Large intestine (tissue), 3 donors: ENCODE measurements around the gene CHIA. TPM values are rescaled to one million over a fixed set of nuclear protein-coding genes. Genes with fewer than 3 reads are reported as not detected.

ENCODE experiments used
- DNase-seq, 2 donors: peaks; one replicate each; pipeline versions ENCODE4 v3.0.0 to v3.0.0-alpha.2; 2013
- H3K27ac ChIP-seq: one replicate; pipeline ENCODE4 v1.5.1; 2013; ENCODE audit warnings: low read length
- H3K27me3 ChIP-seq: 2 replicates; pipeline ENCODE4 v1.6.1; 2013; ENCODE audit warnings: low read length; ENCODE audit not compliant: control insufficient read depth, insufficient read depth
- H3K36me3 ChIP-seq: 2 replicates; pipeline ENCODE4 v1.6.1; 2013; ENCODE audit warnings: low read length; ENCODE audit not compliant: control insufficient read depth, insufficient read depth
- H3K4me1 ChIP-seq: one replicate; pipeline ENCODE4 v1.6.1; 2013; ENCODE audit warnings: low read length; ENCODE audit not compliant: control insufficient read depth, insufficient read depth
- H3K4me3 ChIP-seq: one replicate; pipeline ENCODE4 v1.5.1; 2013; ENCODE audit warnings: low read length
- H3K9me3 ChIP-seq: one replicate; pipeline ENCODE4 v1.6.1; 2013; ENCODE audit warnings: mild to moderate bottlenecking, low read depth, low read length, moderate library complexity; ENCODE audit not compliant: control insufficient read depth
- WGBS: methylation state at CpG from one replicate; pipeline ENCODE4 v1.1.5; 2013; ENCODE audit warnings: low lambda C conversion rate; ENCODE audit not compliant: insufficient coverage; 5-methylcytosine and 5-hydroxymethylcytosine counted together
- polyA plus RNA-seq: library from polyadenylated mRNA; unstranded; fragments of 120-200 nt; gene quantifications from one replicate; pipeline ENCODE4 v1.2.1, GENCODE V29; 2013

The CHIA gene
- polyA plus RNA-seq, 1 donor: not detected

DNA sequence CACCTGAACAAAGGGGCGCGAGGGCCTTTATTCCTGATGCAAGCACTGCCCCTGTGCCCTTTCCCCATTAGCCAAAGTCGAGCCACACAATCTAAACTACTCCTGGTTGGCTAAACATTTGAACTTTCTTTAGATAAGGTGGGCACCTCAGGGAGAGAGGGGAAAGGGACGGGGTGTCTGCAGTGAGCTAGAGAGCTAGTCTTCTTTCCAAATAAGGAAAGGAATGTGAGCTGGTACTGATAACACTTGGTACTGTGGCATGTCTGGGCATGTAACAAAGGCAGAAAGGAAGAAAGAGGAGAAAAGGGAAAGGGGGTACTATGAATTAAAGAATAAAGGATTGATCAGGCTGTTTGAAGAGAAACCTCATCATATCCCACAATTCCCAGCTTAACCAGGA lies 74.0 kb downstream of the CHIA start:
- no peak overlapping the region for H3K27ac ChIP-seq
- peaks cover 18% of the 10 kb centered on the region for H3K4me1 ChIP-seq
- H3K27me3 ChIP-seq: peaks cover 2% of the 10 kb centered on the region
- peak in 1 of 2 donors; percentile 18 for DNase-seq
- H3K9me3 ChIP-seq: no peaks in the 10 kb centered on the region
- WGBS: no CpG with 5 or more reads among the region's 4 CpGs
- H3K4me3 ChIP-seq: no peak overlapping the region
- H3K36me3 ChIP-seq: no peaks in the 10 kb centered on the region

DNA sequence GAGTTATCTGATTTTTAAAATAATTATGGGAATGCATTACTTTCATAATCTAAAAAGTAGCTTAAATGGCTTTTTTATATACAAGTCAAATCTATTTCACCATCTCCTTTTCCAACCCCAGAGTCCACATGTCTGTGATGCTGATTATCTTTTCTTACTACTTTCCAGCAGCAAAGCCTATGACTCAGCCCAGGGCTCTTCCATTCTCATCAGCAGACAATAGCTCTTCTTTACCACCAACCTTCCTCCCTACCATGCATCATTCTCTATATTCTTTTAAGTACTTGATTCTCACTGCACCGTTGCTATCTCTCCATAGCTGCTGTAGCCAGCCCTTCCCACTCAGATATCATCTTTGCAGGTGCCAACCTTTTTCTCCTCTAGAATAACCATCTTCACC lies 75.6 kb downstream of the CHIA start:
- Histone ChIP-seq H3K4me1 (peaks cover 23% of the 10 kb centered on the region), H3K27ac (no peak overlapping the region), H3K4me3 (no peak overlapping the region), H3K36me3 (no peaks in the 10 kb centered on the region), H3K9me3 (no peaks in the 10 kb centered on the region), H3K27me3 (peaks cover 2% of the 10 kb centered on the region)
- no peak for DNase-seq
- 57% methylated on average over 1 of the region's 1 CpG for WGBS

DNA sequence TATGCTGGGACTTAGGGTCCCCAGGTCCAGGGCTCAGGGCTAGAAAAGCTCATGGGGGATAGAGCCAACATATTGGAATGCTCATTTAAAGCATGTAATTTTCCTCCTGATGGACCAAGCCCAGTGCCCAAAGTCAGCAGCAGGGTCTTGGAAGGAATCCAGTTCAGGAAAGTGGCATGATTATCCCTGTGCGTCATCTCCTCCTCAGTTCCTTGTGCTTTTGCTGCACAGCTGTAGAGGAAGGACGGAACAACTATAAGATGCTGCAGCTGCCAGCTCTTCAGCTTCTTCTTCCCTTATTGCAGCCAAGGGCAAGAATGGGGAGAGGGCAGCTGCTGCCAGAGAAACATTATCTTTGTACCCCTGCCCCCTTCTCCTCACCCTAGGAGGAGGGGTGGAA lies 78.5 kb downstream of the CHIA start:
- no peak for DNase-seq
- peaks cover 2% of the 10 kb centered on the region for H3K27me3 ChIP-seq
- H3K9me3 ChIP-seq: no peaks in the 10 kb centered on the region
- no peak overlapping the region for H3K4me3 ChIP-seq
- peaks cover 37% of the 10 kb centered on the region for H3K4me1 ChIP-seq
- peak overlapping the region; percentile 50 for H3K27ac ChIP-seq
- H3K36me3 ChIP-seq: no peaks in the 10 kb centered on the region
- 100% methylated on average over 1 of the region's 2 CpGs for WGBS

DNA sequence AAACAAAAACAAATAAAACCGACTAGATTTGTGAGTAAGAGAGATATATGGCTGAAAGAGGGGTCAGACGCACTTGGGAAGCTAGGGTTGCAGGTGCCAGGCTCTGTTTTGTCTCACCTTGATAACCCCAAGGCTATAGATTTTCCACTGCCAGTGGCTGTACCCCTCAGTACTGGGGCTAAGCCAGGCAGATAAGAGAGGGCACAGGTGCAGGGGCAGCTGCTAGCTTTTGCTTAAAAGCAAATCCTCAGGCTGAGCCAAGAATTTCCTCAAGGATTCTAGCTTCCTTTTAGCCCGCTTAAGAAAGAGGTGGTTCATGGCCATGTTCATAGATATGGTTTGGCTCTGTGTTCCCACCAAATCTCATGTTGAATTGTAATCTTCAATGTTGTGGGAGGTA lies 79.0 kb downstream of the CHIA start:
- H3K4me3 ChIP-seq: no peak overlapping the region
- 83% methylated on average over 2 of the region's 3 CpGs for WGBS
- no peak for DNase-seq
- H3K4me1 ChIP-seq: peaks cover 33% of the 10 kb centered on the region
- no peaks in the 10 kb centered on the region for H3K9me3 ChIP-seq
- no peaks in the 10 kb centered on the region for H3K36me3 ChIP-seq
- no peak overlapping the region for H3K27ac ChIP-seq
- H3K27me3 ChIP-seq: peaks cover 2% of the 10 kb centered on the region

Other genes with a start within 250 kb of the CHIA start
- gene DRAM2, start 150.8 kb upstream of the CHIA start, polyA plus RNA-seq: 78.5 TPM
- gene CEPT1, start 150.6 kb upstream of the CHIA start, polyA plus RNA-seq: 57.3 TPM
- 40.0 TPM for gene DENND2D, start 90.2 kb upstream of the CHIA start, polyA plus RNA-seq
- gene CHI3L2, start 63.1 kb upstream of the CHIA start, polyA plus RNA-seq: 2.4 TPM
- gene OVGP1, start 136.9 kb downstream of the CHIA start, polyA plus RNA-seq: 4.1 TPM
- gene WDR77, start 158.4 kb downstream of the CHIA start, polyA plus RNA-seq: 35.3 TPM
- 333 TPM for gene ATP5PB, start 158.6 kb downstream of the CHIA start, polyA plus RNA-seq
- gene C1orf162, start 183.1 kb downstream of the CHIA start, polyA plus RNA-seq: 3.6 TPM
- gene ADORA3, start 212.8 kb downstream of the CHIA start, polyA plus RNA-seq: 2.9 TPM
- 1.4 TPM for gene TMIGD3, start 212.8 kb downstream of the CHIA start, polyA plus RNA-seq